Cardiac fibroblast (primary cell): ENCODE data around the gene WDR53.
A peak's percentile ranks its signal among the peaks of the same experiment; 100 is the strongest.
"Not testable (repeated sequence)": the region's sequence is repeated elsewhere in the genome, so short reads cannot be mapped to it uniquely, and the experiment has no call there.

Experiments used
- DNase-seq, 2 donors: peaks; one replicate each; pipeline versions ENCODE4 v3.0.0 to v3.0.0-alpha.2; 2010; ENCODE audit warnings: low read depth in 2 of 2
- H3K4me3 ChIP-seq, 2 donors: replicated peaks in 1 of 2; 1 replicate in 1 of 2; 2 replicates in 1 of 2; pipeline ENCODE4 v1.5.1; 2011; ENCODE audit warnings: low read depth in 2 of 2, low read length in 2 of 2, mild to moderate bottlenecking in 2 of 2, moderate library complexity in 1 of 2
- TF ChIP-seq, protein P1 (sequence below): IDR thresholded peaks from one replicate; pipeline ENCODE4 v1.5.1; 2011; ENCODE audit warnings: low read depth, mild to moderate bottlenecking, low read length, inconsistent platforms

WDR53 gene

DNA sequence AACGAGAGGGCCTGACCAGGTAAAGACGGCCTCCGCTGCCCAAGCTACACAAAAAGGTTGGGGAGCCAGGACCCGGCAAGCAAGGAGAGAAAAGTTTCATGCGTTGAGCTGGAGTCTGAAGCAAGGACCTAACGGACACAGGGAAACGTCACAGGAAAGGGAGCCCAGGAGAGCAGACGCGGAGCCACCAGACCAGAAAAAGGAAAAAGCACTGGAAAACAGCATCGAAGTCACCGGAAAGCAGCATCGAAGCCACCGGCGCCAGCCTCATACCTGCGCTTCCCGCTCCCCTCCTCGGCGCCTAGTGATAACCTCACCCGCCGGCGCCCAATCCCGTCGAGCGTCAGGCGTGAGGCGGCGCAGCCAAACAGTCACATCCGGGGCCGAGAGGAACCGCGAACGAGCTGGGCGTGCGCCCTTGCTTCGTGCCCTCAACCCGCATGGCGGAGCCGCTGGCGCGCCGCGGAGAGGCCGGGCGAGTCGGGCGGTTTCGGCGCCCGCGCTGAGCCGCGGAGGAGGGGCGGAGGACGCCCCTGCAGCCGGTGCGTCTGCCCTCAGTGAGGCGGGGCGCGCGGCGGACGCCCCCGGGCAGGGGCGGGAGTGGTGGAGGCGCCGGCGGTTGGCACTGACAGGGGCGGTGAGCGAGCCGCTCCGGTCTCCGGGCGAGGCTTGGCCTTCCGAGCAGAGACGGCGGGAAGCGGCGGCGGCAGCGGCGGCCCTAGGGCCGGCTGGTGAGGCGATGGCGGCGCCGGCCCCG, at the start of gene WDR53, which contains the start of gene FBXO45:
Gene WDR53 (minus strand): TSS at position 309 of the 757 bp plus-strand sequence. CDS start 7,079 bp downstream, outside the sequence.
Gene FBXO45 (plus strand): TSS at position 415 of the 757 bp plus-strand sequence. CDS start 325 bp downstream, at position 740.
- peak within 1 kb of the TSS; percentile 99 to 100 for H3K4me3 ChIP-seq
- TF ChIP-seq, protein P1, sequence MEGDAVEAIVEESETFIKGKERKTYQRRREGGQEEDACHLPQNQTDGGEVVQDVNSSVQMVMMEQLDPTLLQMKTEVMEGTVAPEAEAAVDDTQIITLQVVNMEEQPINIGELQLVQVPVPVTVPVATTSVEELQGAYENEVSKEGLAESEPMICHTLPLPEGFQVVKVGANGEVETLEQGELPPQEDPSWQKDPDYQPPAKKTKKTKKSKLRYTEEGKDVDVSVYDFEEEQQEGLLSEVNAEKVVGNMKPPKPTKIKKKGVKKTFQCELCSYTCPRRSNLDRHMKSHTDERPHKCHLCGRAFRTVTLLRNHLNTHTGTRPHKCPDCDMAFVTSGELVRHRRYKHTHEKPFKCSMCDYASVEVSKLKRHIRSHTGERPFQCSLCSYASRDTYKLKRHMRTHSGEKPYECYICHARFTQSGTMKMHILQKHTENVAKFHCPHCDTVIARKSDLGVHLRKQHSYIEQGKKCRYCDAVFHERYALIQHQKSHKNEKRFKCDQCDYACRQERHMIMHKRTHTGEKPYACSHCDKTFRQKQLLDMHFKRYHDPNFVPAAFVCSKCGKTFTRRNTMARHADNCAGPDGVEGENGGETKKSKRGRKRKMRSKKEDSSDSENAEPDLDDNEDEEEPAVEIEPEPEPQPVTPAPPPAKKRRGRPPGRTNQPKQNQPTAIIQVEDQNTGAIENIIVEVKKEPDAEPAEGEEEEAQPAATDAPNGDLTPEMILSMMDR: no peak
- DNase-seq: peak; percentile 93 to 95

DNA sequence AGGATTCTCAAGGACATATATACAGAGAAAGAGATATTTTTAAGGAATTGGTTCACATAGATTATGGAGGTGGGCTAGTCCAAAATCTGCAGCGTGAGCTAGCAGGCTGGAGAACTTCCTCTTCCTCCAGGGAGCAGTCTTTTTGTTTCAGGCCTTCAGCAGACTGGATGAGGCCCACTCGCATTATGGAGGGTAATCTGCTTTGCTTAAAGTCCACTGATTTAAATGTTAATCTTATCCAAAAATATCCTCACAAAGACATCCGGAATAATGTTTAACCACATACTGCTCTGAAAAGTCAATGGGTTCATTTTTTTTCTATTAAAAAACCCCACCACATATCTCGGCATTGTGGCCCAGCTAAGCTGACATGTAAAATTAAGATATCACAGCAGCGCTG, 48.9 kb upstream of the WDR53 start:
- DNase-seq: no peak
- TF ChIP-seq, protein P1: no peak
- no peak overlapping the region for H3K4me3 ChIP-seq

DNA sequence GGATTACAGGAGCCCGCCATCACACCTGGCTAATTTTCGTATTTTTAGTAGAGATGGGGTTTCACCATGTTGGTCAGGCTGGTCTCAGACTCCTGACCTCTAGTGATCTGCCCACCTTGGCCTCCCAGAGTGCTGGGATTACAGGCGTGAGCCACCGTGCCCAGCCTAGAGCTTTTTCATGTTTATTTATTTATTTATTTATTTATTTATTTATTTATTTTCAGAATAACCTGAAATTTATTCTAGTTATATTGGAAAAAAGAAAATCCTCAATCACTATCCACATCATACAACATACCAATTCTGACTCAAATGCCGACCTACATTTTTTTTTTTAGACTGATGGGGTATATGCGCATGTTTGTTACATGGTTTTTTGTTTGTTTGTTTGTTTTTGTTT, 46.9 kb upstream of the WDR53 start:
- DNase-seq, H3K4me3 ChIP-seq: not testable (repeated sequence)

DNA sequence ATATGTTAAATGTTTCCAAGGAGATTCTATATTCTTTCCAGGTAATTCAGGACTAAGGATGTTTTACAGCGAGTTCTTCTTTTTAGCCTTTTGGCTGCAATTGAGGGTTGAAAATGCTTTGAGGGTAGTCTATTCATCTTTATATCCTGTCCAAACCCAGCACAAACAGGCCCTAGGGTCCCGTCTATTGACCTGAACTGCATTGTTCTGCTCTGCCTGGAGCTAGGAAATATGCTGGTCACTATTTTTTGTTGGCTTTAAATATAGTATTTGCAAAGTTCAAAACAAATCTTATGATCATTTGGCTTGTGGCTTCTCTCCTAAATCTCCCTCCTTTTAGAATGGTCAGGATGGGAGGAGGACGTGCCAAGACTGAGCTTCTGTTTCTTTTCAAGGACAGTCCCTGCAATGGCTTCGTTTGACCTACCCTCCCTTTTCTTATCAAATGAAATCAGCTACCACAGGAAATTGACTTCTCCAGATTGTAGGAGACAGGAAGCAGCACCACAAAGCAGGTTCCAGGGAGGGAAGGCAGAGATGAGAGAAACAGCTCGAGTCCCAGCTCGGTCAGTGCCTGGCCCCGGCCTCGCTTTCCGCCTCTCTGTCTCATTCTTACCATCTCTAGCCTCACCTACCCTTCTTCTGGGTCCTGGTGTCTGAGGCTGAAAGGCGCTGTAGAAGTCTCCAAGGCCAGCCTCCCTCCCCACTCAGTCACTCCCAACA, 43.6 kb upstream of the WDR53 start:
- DNase-seq: peak in 1 of 2 donors; percentile 14
- TF ChIP-seq, protein P1: no peak
- no peak overlapping the region for H3K4me3 ChIP-seq

DNA sequence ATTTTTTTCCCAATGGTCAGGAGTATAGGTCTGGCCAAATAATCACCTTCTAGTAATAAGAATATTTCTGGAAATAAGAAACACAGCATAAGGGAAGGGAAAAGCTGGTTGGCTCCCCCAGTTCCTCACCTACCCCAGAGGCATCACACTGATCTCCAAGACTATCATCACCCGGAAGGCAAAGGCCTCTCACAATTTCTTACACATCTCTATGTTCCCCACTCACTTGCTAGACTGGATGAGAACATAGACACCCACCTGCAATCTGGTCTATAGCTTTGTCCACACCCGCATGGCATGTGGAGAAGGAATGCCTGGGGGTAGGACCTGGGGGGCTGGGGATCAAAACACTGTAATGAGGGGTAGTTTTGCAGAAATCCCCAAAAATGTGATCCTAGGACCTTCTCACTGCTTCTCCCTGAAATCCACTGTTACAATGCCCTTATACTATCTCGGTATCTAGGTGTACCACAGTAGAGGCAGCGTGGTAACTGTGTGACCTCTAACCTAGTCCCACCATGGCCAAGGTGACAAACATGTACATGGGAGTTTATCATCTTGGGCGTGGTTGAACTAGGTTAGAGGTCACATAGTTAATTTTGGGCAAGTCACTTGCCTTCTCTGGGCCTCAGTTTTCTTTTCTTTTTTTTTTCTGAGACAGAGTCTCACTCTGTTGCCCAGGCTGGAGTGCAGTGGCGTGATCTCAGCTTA, 41.6 kb upstream of the WDR53 start:
- H3K4me3 ChIP-seq: no peak overlapping the region
- DNase-seq: no peak
- TF ChIP-seq, protein P1: no peak

DNA sequence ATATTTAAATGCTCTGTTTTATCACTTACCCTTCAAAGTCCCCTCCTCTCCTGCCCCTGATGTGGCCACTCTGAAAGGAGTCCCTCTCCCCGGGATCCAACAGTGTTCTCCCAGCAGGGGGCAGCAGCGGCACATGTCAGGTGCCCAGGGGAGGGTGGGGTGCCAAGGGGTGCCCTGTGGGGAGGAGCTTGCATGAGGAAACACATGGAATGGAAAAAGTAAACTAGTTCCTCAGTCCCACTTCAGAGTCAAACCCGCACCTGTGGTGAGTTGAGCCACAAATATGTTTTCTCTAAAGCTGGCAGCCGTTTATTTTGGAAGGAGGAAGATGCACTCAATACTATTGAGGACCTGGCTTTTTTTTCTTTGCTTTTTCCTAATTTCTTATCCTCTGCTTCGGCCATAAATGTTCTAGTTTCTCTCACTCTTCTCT, 41.0 kb upstream of the WDR53 start:
- TF ChIP-seq, protein P1: peak; percentile 90
- DNase-seq: peak; percentile 81 to 87
- no peak overlapping the region for H3K4me3 ChIP-seq

DNA sequence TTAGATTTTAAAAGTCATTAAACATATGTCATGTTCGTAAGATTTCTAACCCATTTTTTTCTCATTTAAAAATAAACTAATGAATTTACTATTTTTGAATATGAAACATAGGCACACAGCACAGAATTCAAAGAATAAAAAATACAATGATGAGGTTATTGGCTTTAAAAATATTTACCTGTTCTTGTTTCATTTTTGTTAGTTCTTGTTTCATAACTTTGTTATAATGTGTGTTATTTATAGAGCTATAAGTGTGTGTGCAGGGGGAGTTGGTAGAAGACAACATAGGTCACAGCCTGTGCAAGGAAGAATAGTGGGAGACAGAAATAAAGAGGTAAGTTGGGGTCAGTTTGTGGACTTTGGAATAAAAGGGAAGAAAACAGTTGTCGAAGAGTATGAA, 40.3 kb upstream of the WDR53 start:
- no peak for DNase-seq
- TF ChIP-seq, protein P1: no peak
- no peak overlapping the region for H3K4me3 ChIP-seq
